ENCODE data around the gene ACAD9. TPM values are rescaled to one million over a fixed set of nuclear protein-coding genes. Genes with fewer than 3 reads are reported as not detected.
A peak's percentile ranks its signal among the peaks of the same experiment; 100 is the strongest.

ACAD9 gene
- total RNA-seq, 1 donor from 2014 or later, result 43.0 TPM

- H3K27me3 ChIP-seq, result no peaks in the 10 kb centered on the region
- H3K27ac ChIP-seq, result no peak overlapping the region
- H3K4me1 ChIP-seq, result no peaks in the 10 kb centered on the region
- peaks cover 0 to 54% of the 10 kb centered on the region in 2 donors for H3K36me3 ChIP-seq
- intact Hi-C loops (cut with DNase I), result no loop called here
- no peak for TF ChIP-seq CTCF (IDR thresholded peaks at IDR 0.05)
- no peak for TF ChIP-seq POLR2AphosphoS5 (IDR thresholded peaks at IDR 0.05; ENCODE audit: insufficient read depth in 1 of 2, low read depth in 1 of 2)
- TF ChIP-seq POLR2A (IDR thresholded peaks at IDR 0.05), result no peak
- H3K9me3 ChIP-seq, result no peaks in the 10 kb centered on the region
- DNase-seq (ENCODE audit: extremely low spot score in 2 of 2), result no peak
- no peak overlapping the region for H3K4me3 ChIP-seq
Measured at GRCh38 chr3:128914966-128915645, 35.7 kb downstream of the ACAD9 start.

GRCh38 chr3:128917291-128917690 is 37.9 kb downstream of the ACAD9 start:
- intact Hi-C loops (cut with DNase I), result no loop called here
- no peak for DNase-seq (ENCODE audit: extremely low spot score in 2 of 2)
- H3K27me3 ChIP-seq, result no peaks in the 10 kb centered on the region
- H3K9me3 ChIP-seq, result peaks cover 4% of the 10 kb centered on the region
- H3K4me3 ChIP-seq, result no peak overlapping the region
- TF ChIP-seq POLR2AphosphoS5 (IDR thresholded peaks at IDR 0.05; ENCODE audit: insufficient read depth in 1 of 2, low read depth in 1 of 2), result no peak
- no peak for TF ChIP-seq CTCF (IDR thresholded peaks at IDR 0.05)
- no peak for TF ChIP-seq POLR2A (IDR thresholded peaks at IDR 0.05)
- no peaks in the 10 kb centered on the region for H3K4me1 ChIP-seq
- H3K36me3 ChIP-seq, result peaks cover 0 to 33% of the 10 kb centered on the region in 2 donors
- H3K27ac ChIP-seq, result no peak overlapping the region

- Histone ChIP-seq H3K9me3 (peaks cover 4% of the 10 kb centered on the region), H3K4me3 (no peak overlapping the region), H3K27me3 (no peaks in the 10 kb centered on the region), H3K4me1 (no peaks in the 10 kb centered on the region), H3K36me3 (peaks cover 0 to 10% of the 10 kb centered on the region in 2 donors), H3K27ac (no peak overlapping the region)
- no peak for TF ChIP-seq POLR2AphosphoS5 (IDR thresholded peaks at IDR 0.05; ENCODE audit: insufficient read depth in 1 of 2, low read depth in 1 of 2)
- TF ChIP-seq CTCF (IDR thresholded peaks at IDR 0.05), result no peak
- no peak for TF ChIP-seq POLR2A (IDR thresholded peaks at IDR 0.05)
- DNase-seq (ENCODE audit: extremely low spot score in 2 of 2), result peak in 1 of 2 donors; percentile 52
- intact Hi-C loops (cut with DNase I), result no loop called here
Measured at GRCh38 chr3:128919988-128920387, 40.6 kb downstream of the ACAD9 start.

GRCh38 chr3:128922804-128923459 is 43.5 kb downstream of the ACAD9 start:
- peak; percentile 40 to 46 for DNase-seq (ENCODE audit: extremely low spot score in 2 of 2)

More at GRCh38 chr3:128922804-128923459, 43.5 kb downstream of the ACAD9 start:
- H3K4me1 ChIP-seq, result no peaks in the 10 kb centered on the region
- H3K27me3 ChIP-seq, result no peaks in the 10 kb centered on the region
- intact Hi-C loops (cut with DNase I), result no loop called here
- no peak overlapping the region for H3K4me3 ChIP-seq
- H3K27ac ChIP-seq, result no peak overlapping the region
- peaks cover 4% of the 10 kb centered on the region for H3K9me3 ChIP-seq
- no peak for TF ChIP-seq POLR2AphosphoS5 (IDR thresholded peaks at IDR 0.05; ENCODE audit: insufficient read depth in 1 of 2, low read depth in 1 of 2)
- TF ChIP-seq CTCF (IDR thresholded peaks at IDR 0.05), result no peak
- TF ChIP-seq POLR2A (IDR thresholded peaks at IDR 0.05), result no peak
- H3K36me3 ChIP-seq, result no peaks in the 10 kb centered on the region
